NCI-H69 (cell line): Measurements from ENCODE around the gene AMOT.
A peak's percentile ranks its signal among the peaks of the same experiment; 100 is the strongest.

Experiments
- DNase-seq: peaks from one replicate; lab custom pipeline; 2025; lab: John Stamatoyannopoulos, UW

The AMOT gene

GRCh38 chrX:112802541-112802940 lies 38.1 kb downstream of the AMOT start:
- no peak for DNase-seq

- no peak for DNase-seq
These were observed 39.5 kb downstream of the AMOT start for GRCh38 chrX:112800971-112801775.

- no peak for DNase-seq
These were observed 41.2 kb downstream of the AMOT start for GRCh38 chrX:112799425-112799824.

GRCh38 chrX:112798736-112799135 lies 41.9 kb downstream of the AMOT start:
- no peak for DNase-seq

GRCh38 chrX:112789931-112790330 lies 50.7 kb downstream of the AMOT start:
- no peak for DNase-seq

GRCh38 chrX:112786076-112786475 lies 54.6 kb downstream of the AMOT start:
- DNase-seq, result no peak

- no peak for DNase-seq
These were observed 55.3 kb downstream of the AMOT start for GRCh38 chrX:112785344-112785743.

- no peak for DNase-seq
These were observed 55.9 kb downstream of the AMOT start for GRCh38 chrX:112784692-112785091.

- DNase-seq, result no peak
These were observed 61.5 kb downstream of the AMOT start for GRCh38 chrX:112779139-112779538.

- DNase-seq, result peak; percentile 37
These were observed 65.9 kb downstream of the AMOT start for GRCh38 chrX:112774651-112775293.

GRCh38 chrX:112774142-112774541 lies 66.5 kb downstream of the AMOT start:
- DNase-seq, result no peak

- DNase-seq, result no peak
These were observed 71.6 kb downstream of the AMOT start for GRCh38 chrX:112769034-112769433.

GRCh38 chrX:112768563-112768962 lies 72.1 kb downstream of the AMOT start:
- no peak for DNase-seq

GRCh38 chrX:112766774-112767173 lies 73.9 kb downstream of the AMOT start:
- DNase-seq, result no peak

GRCh38 chrX:112761242-112762207 lies 79.1 kb downstream of the AMOT start:
- no peak for DNase-seq

- peak; percentile 24 for DNase-seq
These were observed 79.9 kb downstream of the AMOT start for GRCh38 chrX:112760697-112761096.

- DNase-seq, result peak; percentile 66
These were observed 80.7 kb downstream of the AMOT start for GRCh38 chrX:112759966-112760365.

GRCh38 chrX:112759512-112759911 lies 81.1 kb downstream of the AMOT start:
- DNase-seq, result peak; percentile 62

- DNase-seq, result no peak
These were observed 82.7 kb downstream of the AMOT start for GRCh38 chrX:112757946-112758345.

- no peak for DNase-seq
These were observed 87.5 kb downstream of the AMOT start for GRCh38 chrX:112753116-112753515.

- peak; percentile 72 for DNase-seq
These were observed 89.6 kb downstream of the AMOT start for GRCh38 chrX:112751076-112751475.

- no peak for DNase-seq
These were observed 93.6 kb downstream of the AMOT start for GRCh38 chrX:112746812-112747595.
